LNCaP clone FGC (cell line): ENCODE data around the gene HAT1.

ENCODE experiments used
- DNase-seq: peaks from one replicate; pipeline ENCODE4 v3.0.0-alpha.2; 2011; ENCODE audit warnings: low read depth
- H3K4me3 ChIP-seq: 2 replicates; pipeline ENCODE4 v1.5.1; 2011; ENCODE audit warnings: mild to moderate bottlenecking, low read depth, low read length, control low read depth
- CTCF ChIP-seq: IDR thresholded peaks from 2 replicates; pipeline ENCODE4 v1.5.1; 2012; ENCODE audit warnings: mild to moderate bottlenecking; ENCODE audit not compliant: control insufficient read depth, insufficient read depth; ENCODE audit errors: extremely low read depth

HAT1 gene

GRCh38 chr2:171958475-171958874 lies 36.2 kb downstream of the HAT1 start:
- TF ChIP-seq CTCF = no peak
- DNase-seq = no peak
- no peak overlapping the region for H3K4me3 ChIP-seq

- no peak for DNase-seq
- no peak overlapping the region for H3K4me3 ChIP-seq
- TF ChIP-seq CTCF = no peak
These were observed 37.7 kb downstream of the HAT1 start for GRCh38 chr2:171959998-171960397.

GRCh38 chr2:171960570-171960969 lies 38.3 kb downstream of the HAT1 start:
- no peak for TF ChIP-seq CTCF
- H3K4me3 ChIP-seq = no peak overlapping the region
- DNase-seq = no peak

GRCh38 chr2:171963198-171963597 lies 40.9 kb downstream of the HAT1 start:
- DNase-seq = no peak
- no peak overlapping the region for H3K4me3 ChIP-seq

GRCh38 chr2:171964308-171964707 lies 42.0 kb downstream of the HAT1 start:
- TF ChIP-seq CTCF = no peak
- DNase-seq = no peak
- H3K4me3 ChIP-seq = no peak overlapping the region

More at GRCh38 chr2:171963198-171963597, 40.9 kb downstream of the HAT1 start:
- TF ChIP-seq CTCF = no peak

- TF ChIP-seq CTCF = no peak
- DNase-seq = no peak
- H3K4me3 ChIP-seq = no peak overlapping the region
These were observed 43.0 kb downstream of the HAT1 start for GRCh38 chr2:171965238-171965637.

- no peak overlapping the region for H3K4me3 ChIP-seq
- no peak for TF ChIP-seq CTCF
- no peak for DNase-seq
These were observed 43.4 kb downstream of the HAT1 start for GRCh38 chr2:171965661-171966060.
